Measurements from ENCODE around the gene TMIE.

The TMIE gene

DNA sequence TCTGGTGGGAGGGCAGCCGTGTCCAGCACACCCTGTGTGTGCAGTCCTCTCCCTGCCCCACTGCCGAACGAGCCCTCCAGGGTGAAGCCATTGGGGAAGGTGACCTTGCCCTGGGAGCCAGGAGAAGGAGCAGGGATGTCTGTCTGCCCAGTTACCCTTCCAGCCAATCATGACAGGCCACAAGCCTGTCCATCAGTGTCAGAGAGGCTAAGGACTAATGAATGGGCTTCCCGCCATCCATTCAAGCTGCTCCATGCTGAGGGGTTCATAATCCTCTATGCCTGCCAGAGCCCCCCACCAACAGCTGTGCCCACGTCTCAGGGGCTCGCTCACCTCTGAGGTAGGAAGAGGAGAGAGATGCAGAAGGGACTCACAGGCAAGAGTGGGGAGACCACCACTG lies 22.9 kb upstream of the TMIE start:
- H3K4me3 ChIP-seq (replicated peaks; ENCODE audit: low read depth, low read length), result no peak overlapping the region
- DNase-seq (ENCODE audit: extremely low read depth, low read depth), result no peak
- TF ChIP-seq, protein P1, sequence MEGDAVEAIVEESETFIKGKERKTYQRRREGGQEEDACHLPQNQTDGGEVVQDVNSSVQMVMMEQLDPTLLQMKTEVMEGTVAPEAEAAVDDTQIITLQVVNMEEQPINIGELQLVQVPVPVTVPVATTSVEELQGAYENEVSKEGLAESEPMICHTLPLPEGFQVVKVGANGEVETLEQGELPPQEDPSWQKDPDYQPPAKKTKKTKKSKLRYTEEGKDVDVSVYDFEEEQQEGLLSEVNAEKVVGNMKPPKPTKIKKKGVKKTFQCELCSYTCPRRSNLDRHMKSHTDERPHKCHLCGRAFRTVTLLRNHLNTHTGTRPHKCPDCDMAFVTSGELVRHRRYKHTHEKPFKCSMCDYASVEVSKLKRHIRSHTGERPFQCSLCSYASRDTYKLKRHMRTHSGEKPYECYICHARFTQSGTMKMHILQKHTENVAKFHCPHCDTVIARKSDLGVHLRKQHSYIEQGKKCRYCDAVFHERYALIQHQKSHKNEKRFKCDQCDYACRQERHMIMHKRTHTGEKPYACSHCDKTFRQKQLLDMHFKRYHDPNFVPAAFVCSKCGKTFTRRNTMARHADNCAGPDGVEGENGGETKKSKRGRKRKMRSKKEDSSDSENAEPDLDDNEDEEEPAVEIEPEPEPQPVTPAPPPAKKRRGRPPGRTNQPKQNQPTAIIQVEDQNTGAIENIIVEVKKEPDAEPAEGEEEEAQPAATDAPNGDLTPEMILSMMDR (IDR thresholded peaks at IDR 0.05; ENCODE audit: low read depth, low read length, missing control alignments), result no peak

DNA sequence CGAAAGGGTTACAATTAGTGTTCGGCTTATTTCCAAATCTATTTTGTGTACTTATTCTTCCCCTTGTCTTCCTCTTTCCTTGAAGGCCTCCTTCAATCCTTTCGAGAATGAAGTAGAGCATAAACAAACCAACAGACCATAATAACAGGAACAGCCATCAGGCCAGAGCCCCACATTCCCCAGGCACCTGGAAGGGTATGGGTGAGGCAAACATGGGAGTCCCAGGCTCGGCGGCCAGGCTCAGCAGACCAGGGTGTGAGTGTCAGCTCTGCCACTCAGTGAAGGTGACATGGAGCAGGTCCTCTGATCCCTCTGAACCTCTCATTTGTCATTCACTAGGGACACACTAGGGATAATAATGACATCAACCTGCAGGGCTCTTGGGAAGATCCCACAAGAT lies 21.5 kb upstream of the TMIE start:
- no peak overlapping the region for H3K4me3 ChIP-seq (replicated peaks; ENCODE audit: low read depth, low read length)
- no peak for DNase-seq (ENCODE audit: extremely low read depth, low read depth)
- TF ChIP-seq, protein P1 (IDR thresholded peaks at IDR 0.05; ENCODE audit: low read depth, low read length, missing control alignments), result no peak

DNA sequence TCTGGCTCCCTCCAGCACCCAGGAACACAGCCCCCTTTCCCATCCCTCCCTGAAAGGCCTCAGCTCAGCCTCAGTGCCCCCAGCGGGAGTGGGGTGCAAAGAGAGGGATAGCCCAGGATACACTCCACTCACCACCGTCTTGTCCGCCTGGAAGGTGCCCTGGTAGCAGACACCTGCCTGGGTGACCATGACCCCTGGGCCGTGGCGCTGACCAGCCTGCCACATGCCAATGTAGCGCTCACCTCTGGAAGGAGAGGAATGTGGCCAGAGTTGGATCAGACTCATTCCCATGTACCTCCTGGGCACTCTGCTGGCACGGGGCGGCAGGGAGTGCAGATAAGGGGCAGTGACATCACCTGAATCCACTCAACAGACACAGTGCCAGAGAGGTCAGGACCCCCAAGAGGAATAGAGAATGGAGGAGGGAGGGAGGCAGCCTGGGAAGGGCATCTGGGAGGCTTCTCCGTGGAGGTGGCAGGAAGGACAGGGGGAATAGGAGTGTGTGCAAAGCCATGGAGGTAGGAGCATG lies 20.8 kb upstream of the TMIE start:
- no peak for DNase-seq (ENCODE audit: extremely low read depth, low read depth)
- TF ChIP-seq, protein P1 (IDR thresholded peaks at IDR 0.05; ENCODE audit: low read depth, low read length, missing control alignments), result no peak
- H3K4me3 ChIP-seq (replicated peaks; ENCODE audit: low read depth, low read length), result no peak overlapping the region

DNA sequence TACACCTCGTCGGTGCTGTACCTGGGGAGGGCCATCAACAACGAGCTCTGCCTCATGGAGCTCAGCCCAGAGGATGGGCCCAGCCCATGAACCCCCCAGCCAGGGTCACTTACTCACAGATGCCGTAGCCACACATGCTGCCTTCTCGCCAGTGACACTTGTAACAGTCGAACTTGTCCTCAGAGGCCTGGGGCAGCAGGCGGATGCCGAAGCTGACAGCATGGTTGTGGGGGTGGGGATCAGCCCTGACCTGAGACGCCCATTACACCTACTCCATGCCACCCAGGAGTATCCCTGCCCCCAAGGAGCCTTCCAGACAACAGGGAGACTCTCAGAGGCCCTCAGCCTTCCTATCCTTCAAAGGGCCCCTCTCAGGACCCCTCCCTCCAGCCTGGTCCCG lies 19.8 kb upstream of the TMIE start:
- no peak for DNase-seq (ENCODE audit: extremely low read depth, low read depth)
- no peak overlapping the region for H3K4me3 ChIP-seq (replicated peaks; ENCODE audit: low read depth, low read length)
- TF ChIP-seq, protein P1 (IDR thresholded peaks at IDR 0.05; ENCODE audit: low read depth, low read length, missing control alignments), result no peak

DNA sequence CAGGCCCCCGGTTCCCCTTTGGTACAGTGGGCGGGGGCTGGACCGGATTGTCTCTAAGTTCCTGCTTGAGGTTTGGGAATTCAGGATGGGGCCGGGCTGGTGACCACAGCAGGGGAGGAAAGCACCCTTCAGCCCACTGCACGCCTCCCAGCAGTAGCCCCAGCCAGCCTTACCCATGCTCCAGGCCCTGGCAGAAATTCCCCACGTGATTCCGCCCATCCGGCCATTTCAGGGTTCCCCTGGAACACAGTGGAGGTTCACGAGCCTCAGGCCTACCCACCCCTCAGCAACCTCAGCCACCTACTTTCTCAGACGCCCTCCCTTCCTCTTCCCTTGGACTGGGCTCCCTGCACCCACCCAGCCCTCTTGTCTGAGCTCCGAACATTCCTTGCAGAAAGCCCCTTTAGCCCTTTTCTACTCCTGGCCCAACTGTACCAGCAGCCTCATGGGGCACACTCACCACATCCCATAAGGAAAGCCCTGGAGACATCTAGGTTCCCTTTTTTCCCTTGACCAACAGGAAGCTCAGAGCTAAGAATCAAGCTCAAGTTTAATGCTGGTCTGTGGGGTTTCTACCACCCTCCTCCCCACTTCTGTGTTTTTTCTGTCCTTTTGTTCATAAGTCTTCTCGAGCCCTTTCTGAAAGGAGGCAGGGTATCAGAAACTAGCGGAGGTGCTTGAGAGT lies 19.2 kb upstream of the TMIE start:
- no peak for DNase-seq (ENCODE audit: extremely low read depth, low read depth)
- H3K4me3 ChIP-seq (replicated peaks; ENCODE audit: low read depth, low read length), result no peak overlapping the region
- TF ChIP-seq, protein P1 (IDR thresholded peaks at IDR 0.05; ENCODE audit: low read depth, low read length, missing control alignments), result no peak

DNA sequence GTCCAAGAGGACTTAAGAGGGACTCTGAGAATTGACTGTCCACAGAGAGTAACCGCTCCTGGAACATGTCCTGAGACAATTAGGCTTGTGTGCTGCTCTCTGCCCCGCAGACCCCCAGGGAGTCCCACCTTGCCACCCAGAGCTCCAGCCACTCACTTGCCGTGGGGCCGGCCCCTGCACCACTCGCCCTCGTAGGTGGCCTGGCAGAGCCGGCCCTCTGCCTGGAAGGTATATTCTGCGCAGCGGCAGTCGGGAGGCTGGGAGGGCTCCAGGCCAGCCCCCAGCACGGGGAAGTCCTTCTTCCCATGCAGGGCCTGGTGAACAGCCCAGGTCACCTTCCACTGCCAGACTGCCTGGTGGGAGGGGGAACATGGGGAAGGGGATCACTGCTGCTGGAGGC lies 18.2 kb upstream of the TMIE start:
- no peak for DNase-seq (ENCODE audit: extremely low read depth, low read depth)
- no peak overlapping the region for H3K4me3 ChIP-seq (replicated peaks; ENCODE audit: low read depth, low read length)
- TF ChIP-seq, protein P1 (IDR thresholded peaks at IDR 0.05; ENCODE audit: low read depth, low read length, missing control alignments), result no peak

DNA sequence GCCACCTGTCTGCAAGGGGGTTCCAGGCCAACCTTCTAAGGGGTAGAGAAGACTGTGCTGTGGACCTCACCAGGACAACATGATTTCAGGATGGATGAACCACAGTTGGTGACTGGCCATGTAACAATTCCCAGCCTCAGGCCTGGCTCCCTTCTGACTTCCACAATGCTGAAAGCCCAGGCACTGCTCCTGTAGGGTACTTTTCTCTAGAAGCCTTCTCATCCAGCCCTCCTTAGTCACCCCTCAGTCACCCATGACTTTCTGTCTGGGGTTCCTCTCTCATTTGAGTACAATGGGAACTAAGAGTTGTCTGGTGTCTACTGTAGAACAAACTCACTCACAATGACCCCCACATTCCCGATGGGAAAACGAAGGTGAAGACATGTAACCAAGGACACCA lies 16.3 kb upstream of the TMIE start:
- no peak overlapping the region for H3K4me3 ChIP-seq (replicated peaks; ENCODE audit: low read depth, low read length)
- TF ChIP-seq, protein P1 (IDR thresholded peaks at IDR 0.05; ENCODE audit: low read depth, low read length, missing control alignments), result no peak
- DNase-seq (ENCODE audit: extremely low read depth, low read depth), result no peak

Data from HFF-Myc (cell line).